Activated CD4-positive, alpha-beta T cell treated with anti-CD3 and anti-CD28 coated beads for 4 hours (primary cell): ENCODE results near the gene ELP4.

Experiments
- DNase-seq, 2 donors: peaks; one replicate each; pipeline ENCODE4 v3.0.0-alpha.2; 2020

Gene ELP4

GRCh38 chr11:31802990-31803812, 293.6 kb downstream of the ELP4 start:
- no peak for DNase-seq

DNA sequence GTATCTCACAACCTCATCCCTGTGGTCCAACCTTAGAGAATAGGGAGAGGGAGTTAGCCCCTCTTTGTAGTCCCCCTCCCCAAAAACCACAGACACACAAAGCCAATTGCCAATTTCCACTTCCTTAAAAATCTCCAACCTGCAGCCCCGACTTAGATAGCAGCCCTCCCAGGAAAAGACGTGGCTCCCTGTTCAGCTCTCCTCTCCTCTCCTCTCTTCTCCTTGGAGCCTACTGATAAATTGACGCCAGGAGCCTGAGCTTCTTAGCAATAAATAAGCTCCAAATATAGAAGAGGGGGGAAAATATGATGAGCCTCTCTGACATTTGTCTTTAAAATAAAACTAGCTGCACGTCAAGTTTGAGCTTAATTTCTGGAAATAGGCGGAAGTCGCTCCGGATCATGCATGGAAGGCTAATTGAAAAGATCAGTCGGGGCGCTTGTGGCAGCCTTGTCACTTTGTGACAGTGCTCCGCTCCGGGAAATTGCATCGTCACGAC, 294.3 kb downstream of the ELP4 start:
- DNase-seq = no peak

GRCh38 chr11:31804312-31805036, 294.9 kb downstream of the ELP4 start:
- DNase-seq = no peak

GRCh38 chr11:31805037-31805628, 295.6 kb downstream of the ELP4 start:
- DNase-seq = no peak

DNA sequence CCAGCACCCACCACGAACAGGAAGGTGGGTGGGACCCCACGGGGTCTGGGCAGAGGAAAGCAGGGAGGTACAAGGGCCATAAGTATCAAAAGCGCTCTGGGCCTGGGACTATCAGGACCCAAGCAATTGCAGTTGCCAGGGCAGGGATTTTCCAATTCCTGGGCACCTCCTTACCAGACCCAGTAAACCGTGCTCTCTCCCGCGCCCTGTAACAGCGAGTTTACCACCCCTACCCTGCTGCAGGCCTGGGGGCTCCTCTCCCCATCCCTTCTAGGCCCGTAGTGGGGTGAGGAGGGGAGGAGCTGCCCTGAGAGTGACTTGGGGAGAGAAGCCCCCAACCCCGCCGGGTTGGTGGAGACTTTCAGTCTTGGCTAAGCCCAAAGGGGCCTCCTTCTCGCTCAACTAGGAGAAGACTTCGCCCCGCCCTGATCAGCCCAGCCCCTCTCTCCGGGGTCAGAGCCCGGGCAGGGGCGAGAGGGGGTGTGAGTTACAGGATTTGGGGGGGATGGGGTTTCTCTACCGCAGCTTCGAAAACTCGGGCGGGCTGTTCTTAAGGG, 296.1 kb downstream of the ELP4 start:
- DNase-seq = no peak

DNA sequence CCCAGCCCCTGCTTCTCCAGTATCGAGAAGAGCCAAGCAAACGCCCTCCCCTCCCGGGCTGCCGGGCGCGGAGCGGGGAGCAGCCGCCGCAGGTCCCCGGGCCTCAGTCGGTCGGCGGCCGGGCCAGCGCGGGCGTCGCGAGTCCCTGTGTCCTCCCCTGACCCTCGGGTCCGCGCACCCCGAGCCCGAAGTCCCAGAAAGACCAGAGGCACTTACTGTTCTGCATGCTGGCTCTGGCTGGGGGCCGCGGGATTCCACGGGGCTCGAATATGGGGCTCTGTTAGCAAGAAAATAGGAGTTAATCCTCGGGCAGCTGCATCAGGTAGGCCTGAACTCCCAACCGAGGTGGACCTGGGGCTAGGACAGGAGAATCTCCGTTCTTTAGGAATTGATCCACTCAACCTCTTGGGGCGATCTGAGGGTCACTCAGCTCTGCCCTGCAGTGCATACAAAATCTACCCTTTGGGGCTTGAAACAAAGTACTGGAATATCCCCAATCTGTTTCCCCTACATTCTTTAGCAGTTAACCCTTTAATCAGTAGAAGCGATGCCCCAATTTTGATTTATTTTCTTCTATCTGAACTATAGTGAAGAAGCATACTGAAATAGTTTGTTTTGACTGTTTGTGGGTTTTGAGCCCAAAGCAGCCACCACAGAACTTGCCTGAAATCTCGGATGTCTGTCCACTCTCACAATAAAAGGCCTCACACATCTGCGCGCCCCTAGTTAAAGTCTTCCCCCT, 296.8 kb downstream of the ELP4 start:
- no peak for DNase-seq

DNA sequence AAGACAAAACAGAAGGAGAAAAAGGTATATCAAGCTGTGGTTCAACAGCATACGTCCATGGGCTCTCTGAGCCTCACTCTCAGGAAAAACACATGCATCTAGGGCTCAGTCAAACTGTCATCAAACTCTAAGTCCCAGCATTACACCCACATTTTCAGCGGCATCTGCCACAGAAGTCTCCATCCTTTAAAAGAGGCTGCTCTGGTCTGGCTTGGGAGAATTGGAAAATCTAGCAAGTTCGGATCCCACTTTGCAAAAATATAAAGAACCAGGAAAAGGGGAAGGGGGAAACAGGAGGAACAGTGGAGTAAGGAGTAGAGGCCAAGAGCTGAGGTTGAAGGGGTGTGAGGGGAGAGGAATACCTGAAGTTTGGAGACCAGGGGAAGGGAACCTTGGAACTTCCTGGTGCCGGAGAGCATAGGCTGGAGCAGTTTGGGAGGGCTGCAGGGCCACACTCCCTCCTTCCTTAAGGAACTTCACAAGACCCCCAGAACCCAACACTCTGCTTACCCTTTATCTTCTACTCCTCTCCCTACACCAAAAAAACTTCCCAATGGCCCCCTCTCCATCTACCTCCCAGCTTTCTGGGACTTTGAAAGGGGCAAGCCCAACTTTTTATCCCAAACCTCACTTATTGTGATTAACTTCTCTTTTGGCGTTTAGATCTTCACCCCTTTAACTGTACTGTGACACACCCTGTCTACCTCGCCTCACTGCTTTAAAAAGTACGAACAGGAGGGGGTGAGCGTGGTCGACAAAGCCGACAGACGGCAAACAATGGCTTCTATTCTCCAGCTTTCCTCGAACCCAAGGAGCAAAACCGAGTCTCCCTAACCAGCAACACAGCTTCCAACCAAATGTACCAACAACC, 297.6 kb downstream of the ELP4 start:
- no peak for DNase-seq

- DNase-seq = no peak
Measured at GRCh38 chr11:31807799-31808667, 298.5 kb downstream of the ELP4 start.

DNA sequence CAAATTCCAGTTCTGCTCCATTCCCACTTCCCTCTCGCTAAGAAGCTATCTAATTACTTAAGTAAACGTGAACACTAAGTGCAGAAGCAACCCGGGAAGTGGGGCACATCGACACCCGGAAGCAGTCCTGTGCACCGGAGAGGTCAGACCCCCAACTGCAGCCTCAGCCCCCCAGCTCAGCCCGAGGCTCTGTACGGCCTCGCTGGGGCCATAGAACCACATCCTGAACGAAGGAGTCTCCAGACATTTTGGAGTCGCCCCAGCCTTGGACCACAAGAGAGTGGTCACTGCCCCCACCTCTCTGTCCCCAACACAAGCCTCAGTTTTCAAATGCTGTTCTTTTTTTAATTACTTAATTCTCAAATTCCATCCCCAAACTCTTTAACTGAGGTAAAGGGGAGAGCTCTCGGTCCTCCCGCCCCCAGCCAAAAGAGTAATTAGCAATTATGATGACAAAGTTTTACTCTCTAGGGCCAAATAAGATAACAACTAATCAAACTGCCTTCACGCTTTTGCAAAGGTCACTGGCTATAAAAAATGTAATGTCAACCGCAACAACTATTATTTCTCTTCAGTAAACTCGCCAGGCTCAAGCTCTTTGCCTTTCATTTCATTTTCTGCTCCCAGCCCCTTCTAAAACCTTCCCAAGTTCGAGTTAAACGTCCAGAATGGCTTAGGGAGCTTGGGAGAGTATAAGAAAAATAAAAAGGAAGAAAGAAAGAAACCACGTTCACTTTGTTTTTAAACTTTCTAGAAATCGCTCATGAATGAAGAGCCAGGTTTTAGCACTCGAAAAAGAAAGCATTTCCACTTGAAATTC, 299.4 kb downstream of the ELP4 start:
- no peak for DNase-seq

- no peak for DNase-seq
Measured at GRCh38 chr11:31809541-31809856, 299.9 kb downstream of the ELP4 start.

DNA sequence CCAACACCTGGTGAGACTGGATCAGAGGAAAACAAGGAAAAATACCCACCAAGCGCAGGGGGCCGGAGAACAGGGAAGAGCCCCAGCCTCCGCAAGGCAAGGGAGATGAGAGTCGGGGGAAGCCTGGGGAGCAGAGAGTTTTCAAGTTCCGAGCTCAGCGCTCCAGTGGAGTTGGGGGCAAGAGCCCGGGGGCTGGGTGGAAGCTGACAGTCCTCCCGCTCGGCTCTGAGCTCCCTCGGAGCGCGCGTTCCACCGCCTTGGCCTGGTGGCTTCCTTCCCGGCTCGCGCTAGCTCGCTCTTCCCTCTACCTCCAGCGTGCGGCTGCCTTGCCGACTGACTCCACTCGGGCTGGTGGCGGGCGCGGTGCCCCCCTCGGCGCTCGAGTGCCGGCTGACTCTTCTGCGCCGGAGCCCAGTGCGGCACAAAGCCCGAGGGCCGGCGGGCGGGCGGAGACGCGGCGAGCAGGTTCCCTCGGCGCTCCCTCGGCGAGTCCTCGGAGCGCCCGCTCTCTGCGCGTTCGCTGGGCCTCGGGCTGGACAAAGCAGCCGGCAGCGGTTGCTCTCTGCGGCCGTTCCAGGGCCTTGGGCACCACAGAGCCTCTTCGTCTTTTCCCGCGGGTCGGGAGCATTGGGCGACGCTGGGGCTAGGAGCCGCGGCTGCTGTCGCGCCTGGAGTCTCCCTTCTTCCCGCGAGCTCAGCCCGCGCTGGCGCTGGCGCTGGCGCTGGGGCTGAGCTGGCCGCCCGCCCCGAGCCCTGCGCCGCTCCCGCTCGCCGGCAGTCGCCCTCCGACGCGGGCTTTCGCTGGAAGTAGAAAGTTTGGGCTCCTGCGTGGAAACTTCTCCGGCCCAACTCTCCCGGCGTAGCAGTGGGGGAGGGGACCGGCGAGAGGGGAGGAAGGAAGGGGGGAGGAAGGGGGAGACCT, 300.6 kb downstream of the ELP4 start:
- no peak for DNase-seq

DNA sequence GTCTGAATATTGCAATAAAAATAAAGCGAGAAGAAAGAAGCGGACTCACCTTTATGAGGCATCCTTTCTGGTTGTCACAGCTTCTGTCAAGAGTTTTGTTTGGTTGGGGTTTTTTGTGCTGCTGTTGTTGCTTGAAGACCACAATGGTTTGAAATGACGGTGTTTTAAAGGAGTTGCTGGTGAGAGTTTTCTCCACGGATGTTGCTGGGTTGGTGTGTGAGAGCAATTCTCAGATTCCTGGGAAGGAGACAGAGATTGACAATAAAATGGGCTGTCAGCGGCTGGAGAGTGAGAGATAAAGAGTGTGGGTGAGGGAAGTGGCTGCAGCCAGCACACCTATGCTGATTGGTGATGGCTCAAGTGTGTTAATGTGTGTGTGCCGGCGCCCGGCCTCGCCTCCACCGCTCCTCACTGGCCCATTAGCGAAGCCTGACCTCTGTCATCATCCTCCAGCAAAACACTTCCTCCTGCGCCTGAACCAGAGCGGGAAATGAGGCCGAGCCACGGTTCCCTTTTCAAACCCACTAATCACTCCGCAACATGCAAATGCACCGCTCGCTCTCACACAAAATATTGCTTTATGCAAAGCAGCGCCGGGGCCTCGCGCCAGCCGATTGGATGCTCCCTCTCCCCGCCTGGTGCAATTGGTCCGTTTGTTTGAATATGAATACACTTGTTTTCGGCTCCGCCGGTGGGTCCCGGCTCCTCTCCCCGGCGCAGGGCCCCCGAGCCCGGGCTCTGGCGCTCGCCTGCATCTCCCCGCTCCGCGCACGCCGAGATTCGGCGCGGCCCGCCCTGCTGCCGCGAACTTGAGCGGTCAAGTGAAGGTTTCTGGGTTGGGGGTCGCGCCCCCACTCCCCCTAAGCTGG, 301.4 kb downstream of the ELP4 start, which contains the start of gene PAX6:
Gene PAX6, minus strand, starts transcription at position 544 of the 869 bp plus-strand sequence. CDS start 4,911 bp downstream, outside the sequence.
- DNase-seq = no peak

DNA sequence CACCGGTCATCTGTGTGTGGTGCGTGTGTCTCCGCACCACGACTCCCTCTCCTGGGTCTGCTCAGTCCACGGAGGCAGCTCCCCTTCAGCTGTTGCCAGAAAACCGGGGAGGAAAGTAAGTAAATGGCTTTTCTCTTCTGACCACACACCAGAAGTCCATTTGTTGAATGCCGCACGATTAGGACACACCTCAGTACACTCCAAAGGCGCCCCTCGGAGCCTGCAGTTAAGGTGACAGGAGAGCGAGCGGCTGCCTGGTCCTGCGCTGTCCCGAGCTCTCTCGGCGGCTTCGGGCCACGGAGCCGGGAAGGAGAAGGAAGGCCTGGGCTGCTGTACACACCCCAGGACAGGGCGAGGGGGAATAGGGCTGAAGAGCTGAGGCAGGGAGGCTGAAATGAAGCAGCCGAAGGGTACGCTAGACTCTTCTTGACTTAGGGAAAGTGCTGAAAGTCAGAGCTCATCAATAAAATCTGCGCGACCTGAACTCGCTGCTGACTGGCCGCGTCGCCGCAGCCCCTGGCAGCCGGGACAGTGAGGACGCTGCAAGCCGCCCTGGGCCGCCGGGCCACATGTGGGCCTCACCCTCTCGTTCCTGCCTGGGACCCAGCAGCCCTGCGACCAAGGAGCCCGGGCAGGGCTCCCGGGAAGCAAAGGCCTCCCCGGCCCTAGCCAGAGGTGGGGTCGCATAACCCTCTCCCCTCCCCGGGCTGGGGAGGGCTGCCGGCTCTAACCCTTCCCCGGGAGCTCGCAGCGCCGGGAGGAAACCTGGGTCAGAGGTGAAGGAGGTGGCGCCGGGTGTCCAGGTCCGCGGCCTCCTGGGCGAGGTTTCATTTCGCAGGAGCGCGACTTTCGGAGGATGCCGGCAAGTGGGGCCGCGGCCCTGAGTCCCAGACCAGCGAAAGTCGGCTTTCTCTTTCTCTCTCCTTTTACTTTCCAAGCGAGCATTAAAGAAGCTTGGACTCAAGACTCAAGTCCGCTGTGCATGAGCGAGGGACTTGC, 303.1 kb downstream of the ELP4 start:
- DNase-seq = no peak

DNA sequence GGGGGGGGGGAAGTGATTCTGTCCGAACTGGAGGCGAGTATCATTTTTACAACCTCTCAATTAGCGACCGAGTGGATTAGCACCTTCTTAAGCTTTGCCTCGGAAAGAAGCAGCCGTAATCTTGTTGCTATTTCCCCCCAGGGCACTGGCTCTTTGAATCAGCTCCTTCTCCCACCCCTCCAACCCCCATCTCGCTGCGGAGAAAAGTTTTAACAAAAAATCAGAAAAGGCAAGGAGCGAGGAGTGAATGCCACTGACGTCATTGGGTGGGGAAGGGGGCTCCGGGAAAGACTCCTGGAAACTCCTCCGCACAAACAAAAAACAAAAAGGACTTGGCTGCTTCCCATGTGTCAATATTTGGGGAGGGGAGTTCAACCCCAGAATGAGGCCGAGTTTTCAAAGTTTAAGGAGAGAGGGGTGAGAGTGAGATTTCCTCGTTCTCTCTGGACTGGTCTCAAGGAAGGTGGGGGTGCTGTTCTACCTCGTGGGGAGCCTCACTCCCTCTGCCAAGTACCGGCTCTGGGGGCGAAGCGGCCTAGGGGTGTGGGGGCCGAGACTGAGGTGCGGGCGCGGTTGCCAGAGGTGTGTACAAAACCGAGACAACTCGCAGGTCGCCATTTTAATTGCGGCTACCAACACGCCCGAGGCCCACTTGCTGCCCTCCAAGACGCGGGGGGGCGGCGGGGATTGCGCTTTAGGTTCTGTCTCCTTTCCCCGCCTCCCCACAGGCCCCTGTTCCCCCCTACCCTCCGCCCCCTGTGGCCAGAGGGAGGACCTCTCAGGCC, 304.0 kb downstream of the ELP4 start:
- DNase-seq = no peak

- no peak for DNase-seq
Measured at GRCh38 chr11:31814176-31814868, 304.8 kb downstream of the ELP4 start.
